ENCODE data around the gene CYS1.

CYS1 gene

GRCh38 chr2:10073706-10074105 lies 6.5 kb downstream of the CYS1 start:
- TF ChIP-seq CTCF (IDR thresholded peaks at IDR 0.05; ENCODE audit: low read depth, low read length, missing control alignments) = no peak
- in situ Hi-C loops (cut with HindIII; ENCODE audit: low sequenced_read_pairs) = no loop called here
- H3K4me3 ChIP-seq (ENCODE audit: low read depth, low read length) = no peak overlapping the region
- DNase-seq (ENCODE audit: low read depth) = no peak

GRCh38 chr2:10072656-10073480 lies 7.3 kb downstream of the CYS1 start:
- no peak overlapping the region for H3K4me3 ChIP-seq (ENCODE audit: low read depth, low read length)
- DNase-seq (ENCODE audit: low read depth) = peak; percentile 83
- in situ Hi-C loops (cut with HindIII; ENCODE audit: low sequenced_read_pairs) = no loop called here
- TF ChIP-seq CTCF (IDR thresholded peaks at IDR 0.05; ENCODE audit: low read depth, low read length, missing control alignments) = peak; percentile 87

- no peak overlapping the region for H3K4me3 ChIP-seq (ENCODE audit: low read depth, low read length)
- DNase-seq (ENCODE audit: low read depth) = no peak
- no peak for TF ChIP-seq CTCF (IDR thresholded peaks at IDR 0.05; ENCODE audit: low read depth, low read length, missing control alignments)
- in situ Hi-C loops (cut with HindIII; ENCODE audit: low sequenced_read_pairs) = no loop called here
These were observed 8.6 kb downstream of the CYS1 start for GRCh38 chr2:10071595-10071994.

GRCh38 chr2:10071176-10071575 lies 9.0 kb downstream of the CYS1 start:
- in situ Hi-C loops (cut with HindIII; ENCODE audit: low sequenced_read_pairs) = no loop called here
- DNase-seq (ENCODE audit: low read depth) = no peak
- no peak overlapping the region for H3K4me3 ChIP-seq (ENCODE audit: low read depth, low read length)
- TF ChIP-seq CTCF (IDR thresholded peaks at IDR 0.05; ENCODE audit: low read depth, low read length, missing control alignments) = no peak

GRCh38 chr2:10067881-10068280 lies 12.3 kb downstream of the CYS1 start:
- no peak overlapping the region for H3K4me3 ChIP-seq (ENCODE audit: low read depth, low read length)
- in situ Hi-C loops (cut with HindIII; ENCODE audit: low sequenced_read_pairs) = no loop called here
- TF ChIP-seq CTCF (IDR thresholded peaks at IDR 0.05; ENCODE audit: low read depth, low read length, missing control alignments) = no peak
- DNase-seq (ENCODE audit: low read depth) = no peak

- TF ChIP-seq CTCF (IDR thresholded peaks at IDR 0.05; ENCODE audit: low read depth, low read length, missing control alignments) = no peak
- no peak for DNase-seq (ENCODE audit: low read depth)
- in situ Hi-C loops (cut with HindIII; ENCODE audit: low sequenced_read_pairs) = no loop called here
- no peak overlapping the region for H3K4me3 ChIP-seq (ENCODE audit: low read depth, low read length)
These were observed 12.9 kb downstream of the CYS1 start for GRCh38 chr2:10067330-10067729.
